HG03469 (cell line): ENCODE data around the gene RHOU.
"Not testable (repeated sequence)": the region's sequence is repeated elsewhere in the genome, so short reads cannot be mapped to it uniquely, and the experiment has no call there.

ENCODE experiments used
- ATAC-seq: cut with Tn5 transposase; IDR thresholded peaks from one replicate; pipeline ENCODE4 v1.9.1; 2021; ENCODE audit warnings: mild to moderate bottlenecking, moderate library complexity, moderate number of reproducible peaks; ENCODE audit not compliant: unreplicated experiment

RHOU gene

DNA sequence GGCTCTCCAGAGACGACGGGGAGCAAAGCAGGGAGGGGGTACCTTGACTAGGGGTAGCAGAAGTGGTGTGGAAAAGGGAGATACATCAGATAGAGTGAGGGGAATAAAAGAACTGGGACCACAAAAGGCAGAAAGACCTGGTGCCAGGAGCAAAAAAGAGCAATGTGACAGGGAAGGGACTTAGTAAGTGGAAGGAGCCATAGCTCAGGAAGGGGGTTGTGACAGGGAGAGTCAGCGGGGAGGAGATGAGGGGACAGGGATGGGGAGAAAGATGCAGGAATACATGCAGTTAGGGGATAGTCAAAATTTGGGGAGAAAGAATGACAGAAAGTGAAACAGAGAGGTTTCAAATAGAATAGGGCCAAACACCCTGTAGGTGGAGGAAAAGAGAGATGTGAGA is 20.5 kb downstream of the RHOU start:
- no peak for ATAC-seq

DNA sequence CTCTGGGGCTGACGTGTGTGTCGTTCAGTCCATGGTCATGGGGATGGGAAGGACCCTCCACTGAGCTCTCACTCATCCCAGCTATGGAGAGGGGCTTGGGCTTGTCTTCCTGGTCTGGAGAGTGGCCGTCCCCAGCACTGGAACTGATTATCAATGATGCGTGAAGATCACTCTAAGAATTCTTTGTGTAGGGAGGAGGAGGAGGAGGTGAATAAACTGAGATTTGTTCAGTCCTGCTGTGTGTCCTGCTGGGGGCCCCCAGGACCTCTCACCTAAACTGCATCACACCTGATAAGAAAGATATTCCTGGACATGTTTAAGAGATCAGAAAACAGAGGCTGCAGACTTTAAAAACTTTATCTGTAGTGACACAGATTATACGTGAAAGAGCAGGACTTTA is 21.2 kb downstream of the RHOU start:
- no peak for ATAC-seq

DNA sequence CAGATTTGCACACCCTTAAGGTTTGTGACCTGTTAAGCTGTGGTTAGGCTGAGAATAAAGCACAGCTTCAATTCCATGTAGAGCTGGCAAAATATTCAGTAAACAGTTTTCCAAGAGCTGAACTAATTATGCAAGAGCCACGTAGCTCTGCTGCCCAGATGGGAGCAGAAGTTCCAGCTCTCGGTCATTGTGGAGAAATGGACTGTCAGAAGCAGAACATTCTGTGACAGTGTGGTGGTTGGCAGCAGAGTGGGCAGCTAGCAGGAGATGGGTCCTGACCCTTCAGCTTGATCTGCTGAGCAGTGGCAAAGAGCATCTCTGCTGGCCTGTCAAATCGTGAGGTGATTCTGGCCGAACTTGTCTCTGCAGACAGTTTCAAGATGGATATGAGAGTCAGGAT is 23.2 kb downstream of the RHOU start:
- ATAC-seq: no peak

DNA sequence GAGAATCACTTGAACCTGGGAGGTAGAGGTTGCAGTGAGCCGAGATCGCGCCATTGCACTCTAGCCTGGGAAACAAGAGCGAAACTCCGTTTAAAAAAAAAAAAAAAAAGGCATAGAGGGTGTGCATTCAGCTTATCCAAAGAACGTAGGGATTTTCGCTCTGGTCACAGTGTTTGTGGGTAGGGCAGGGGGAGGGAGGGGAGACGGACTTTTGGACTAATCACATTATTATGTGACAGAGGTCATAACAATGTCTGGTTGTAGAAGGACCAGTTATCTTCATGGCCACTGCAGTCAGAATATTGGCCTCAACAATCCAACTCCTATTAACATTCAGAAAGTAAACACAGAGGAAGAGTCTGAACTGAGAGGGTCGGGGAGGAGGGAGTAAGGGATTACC is 25.7 kb downstream of the RHOU start:
- ATAC-seq: no peak

DNA sequence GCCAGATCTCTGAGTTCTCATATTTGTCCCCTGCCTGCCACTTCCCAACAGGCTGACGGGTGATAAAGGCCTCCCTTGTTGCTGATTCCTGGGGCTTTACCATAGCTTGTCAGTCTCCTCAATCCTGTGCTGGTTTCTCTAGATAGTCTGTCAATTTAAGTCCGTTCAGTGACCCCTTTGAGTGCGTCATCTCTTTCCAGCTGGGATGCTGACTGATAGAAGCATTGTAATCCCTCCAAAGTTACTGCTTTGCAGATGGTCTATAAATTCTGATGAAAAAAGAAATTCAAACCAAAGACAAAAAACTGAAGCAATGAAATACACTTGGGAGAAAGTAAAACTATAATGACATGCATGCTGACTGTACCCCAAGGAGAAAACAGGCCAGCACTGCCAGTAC is 28.3 kb downstream of the RHOU start:
- no peak for ATAC-seq

DNA sequence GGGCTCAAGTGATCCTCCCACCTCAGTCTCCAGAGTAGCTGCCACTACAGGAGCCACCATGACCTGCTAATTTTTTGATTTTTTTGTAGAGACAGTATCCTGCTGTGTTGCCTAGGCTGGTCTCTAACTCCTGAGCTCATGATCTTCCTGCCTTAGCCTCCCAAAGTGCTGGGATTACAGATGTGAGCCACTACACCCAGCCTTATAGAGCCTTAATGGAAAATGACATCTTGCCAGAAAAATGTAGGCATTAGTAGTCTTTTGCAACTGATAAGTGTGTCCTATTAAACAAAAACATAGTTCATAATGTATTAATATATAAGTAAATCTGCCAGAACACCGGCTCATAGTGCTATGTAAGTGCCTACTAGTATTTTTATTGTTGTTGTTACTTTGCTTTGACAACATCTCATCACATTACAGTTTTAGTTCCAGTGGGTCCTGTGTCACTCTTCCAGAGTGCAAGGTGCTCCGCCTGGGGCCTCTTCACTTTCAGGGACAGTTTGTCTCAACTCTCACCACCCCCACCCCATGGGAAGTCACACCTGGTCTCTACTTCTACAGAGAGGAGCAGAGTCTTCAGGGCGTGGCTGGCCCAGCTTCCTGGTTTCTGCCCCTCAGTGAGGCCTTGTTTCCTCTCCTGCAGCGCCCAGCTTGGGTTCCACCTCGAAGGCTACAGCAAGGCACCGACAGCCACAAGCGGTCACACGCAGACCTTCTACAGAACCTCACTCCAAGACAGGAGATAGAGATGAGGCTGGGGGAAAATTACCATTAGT is 30.1 kb downstream of the RHOU start:
- no peak for ATAC-seq

DNA sequence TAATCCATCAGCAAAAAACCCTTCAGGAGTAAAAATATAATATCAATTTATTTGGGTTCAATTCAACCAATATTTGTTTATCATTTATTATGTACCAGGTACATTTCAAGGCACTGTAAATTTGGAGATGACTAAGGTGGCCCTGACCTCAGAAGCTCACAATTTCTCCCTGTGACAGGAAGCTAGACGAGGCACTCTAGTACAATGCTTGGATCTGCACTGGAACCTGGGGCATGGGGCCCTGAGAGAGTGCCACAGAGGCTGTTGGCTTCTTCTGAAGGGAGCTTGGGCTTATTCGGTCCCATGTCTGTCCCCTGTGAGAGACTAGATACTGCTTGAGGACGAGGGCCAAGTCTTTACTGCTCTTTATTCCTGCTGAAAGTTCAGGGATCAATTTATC is 31.5 kb downstream of the RHOU start:
- no peak for ATAC-seq

DNA sequence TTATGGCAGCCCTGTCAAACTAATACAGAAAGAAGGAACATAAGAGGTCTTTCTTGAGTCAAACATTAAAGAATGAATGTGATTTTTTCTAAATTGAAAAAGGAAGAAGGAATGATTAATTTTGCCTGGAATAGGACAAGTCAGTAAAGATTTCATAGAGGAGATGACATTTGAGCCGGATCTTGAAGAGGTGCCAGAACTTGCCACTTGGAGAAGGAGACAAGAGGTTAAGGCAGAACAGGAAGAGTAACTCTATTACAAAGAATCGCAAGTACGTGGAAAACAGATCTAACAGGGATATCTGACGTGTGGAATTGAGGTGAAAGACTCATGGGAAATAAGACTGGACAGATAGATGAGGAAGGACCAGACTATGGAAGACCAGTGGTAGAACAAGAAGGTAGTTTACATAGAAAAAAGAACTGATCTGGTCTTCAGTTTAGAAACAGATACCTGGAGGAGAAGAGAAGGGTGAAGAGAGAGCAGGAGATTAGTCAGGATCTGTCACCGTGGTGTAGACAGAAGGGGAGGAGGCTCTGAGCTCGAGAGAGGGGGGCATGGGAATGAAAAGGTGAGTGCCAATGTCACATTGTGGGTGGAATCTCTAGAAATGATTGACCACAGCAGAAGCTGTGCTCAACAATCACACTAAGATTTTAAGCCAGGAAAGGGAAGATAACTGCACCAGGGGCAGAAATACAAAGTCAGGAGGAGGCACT is 32.5 kb downstream of the RHOU start:
- no peak for ATAC-seq

DNA sequence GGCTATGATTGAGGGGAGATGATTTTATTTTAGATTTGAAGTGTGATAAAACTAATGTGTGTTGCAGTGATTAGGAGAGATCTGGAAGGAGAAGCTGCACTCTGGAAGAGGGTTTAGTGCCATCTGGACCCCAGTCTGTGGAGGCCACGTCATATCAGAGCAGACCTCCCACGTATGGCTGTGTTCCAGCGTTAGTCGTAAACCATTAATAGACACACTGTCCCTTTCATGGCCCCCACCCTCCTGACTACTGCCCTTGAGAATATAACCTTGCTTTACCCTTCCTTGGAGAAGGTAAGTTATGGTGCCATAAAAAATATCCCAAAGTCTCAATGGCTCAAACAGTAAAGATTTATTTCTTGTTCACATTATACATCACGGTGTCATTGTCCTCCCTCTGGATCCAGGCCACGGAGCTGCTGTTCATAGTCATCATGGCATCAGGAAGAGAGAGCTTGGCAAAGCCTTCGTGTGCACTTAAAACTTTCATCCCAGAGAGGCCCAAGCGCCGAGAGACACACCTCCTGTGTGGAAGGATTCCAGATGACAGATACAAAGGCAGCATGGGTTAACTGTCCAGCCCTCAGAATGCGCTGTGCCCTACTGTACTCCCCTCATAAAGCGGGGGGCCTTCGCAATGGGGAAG is 33.2 kb downstream of the RHOU start:
- ATAC-seq: no peak

DNA sequence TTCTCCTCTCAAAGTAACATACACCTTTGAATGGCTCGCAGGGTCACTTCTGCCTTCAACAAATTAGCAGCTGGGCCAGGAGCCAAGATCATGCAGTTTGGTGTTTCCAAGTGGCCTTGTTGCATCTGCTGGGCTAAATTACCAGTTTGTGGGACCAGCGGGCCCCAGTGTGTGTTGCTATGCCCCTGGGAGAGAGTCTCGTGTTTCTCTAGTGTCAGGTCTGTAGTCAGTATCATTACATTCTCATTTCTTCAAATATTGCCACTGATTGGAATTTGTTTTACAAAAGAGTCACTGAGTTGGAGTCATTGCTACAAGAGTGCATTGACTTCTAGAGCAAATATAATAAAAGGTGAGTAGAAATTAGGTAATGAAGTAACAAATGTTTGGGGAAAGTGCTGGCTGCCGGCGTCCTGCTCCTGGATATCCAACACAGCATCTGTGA is 35.5 kb downstream of the RHOU start:
- no peak for ATAC-seq

DNA sequence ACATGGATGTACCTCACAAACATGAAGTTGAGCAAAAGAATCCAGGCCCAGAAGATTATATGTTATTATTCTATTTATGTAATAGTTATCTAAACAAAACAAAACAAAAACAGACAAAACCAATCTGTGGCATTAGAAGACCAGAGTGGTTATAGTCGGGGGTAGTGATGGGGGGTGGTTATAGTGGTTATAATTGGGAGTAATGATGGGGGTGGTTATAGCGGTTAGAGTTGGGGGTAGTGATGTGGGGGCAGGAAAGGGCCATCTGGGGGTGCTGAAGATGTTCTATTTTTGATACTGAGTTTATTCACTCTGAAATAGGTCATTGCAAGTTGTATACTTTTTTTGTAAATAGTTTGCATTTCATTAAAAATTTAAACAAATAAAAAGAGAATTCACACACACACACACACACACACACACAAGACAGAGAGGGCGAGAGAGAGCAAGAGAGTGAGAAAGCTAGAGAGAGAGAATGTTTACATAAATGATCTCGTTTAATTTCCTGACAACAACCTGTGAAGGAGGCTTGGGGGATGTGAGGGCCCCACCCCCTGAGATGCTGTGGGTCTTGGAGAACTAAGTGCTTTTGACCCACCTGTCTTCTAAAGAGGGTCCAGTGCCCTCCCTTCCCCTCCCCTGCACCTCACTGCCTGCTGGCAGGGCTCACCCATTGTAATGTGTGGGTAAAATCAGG is 37.4 kb downstream of the RHOU start:
- no peak for ATAC-seq

DNA sequence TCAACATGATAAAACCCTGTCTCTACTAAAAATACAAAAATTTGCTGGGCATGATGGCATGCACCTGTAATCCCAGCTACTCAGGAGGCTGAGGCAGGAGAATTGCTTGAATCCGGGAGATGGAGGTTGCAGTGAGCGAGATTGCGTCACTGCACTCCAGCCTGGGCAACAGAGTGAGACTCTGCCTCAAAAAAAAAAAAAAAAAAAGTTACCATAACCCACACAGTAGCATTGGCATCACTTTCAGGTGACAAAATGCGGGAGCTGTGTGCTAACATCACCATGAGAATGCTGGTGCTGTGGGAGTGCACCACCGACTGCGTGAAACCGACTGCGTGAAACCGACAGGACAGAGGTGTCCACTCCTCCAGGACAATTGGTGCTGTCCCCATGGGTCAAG is 40.7 kb downstream of the RHOU start:
- ATAC-seq: not testable (repeated sequence)

DNA sequence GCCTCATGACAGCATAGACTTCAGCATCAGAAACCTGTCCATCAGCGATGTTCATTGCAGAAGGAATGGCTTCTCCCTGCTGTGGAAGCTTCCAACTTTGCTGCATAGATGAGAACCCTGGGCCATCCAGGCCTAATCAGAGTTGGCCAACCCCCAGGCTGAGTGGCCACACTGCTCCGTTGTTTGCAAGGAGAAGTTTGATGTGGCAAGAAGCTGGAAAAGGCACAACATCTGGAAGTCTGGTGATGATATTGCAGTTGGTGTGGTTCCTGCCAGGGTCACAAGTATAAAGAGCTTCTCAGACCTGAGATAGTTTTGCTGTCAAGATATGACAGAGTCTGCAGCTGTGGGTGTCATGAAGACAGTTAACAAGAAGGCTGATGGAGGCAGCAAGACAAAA is 41.2 kb downstream of the RHOU start:
- ATAC-seq: no peak

DNA sequence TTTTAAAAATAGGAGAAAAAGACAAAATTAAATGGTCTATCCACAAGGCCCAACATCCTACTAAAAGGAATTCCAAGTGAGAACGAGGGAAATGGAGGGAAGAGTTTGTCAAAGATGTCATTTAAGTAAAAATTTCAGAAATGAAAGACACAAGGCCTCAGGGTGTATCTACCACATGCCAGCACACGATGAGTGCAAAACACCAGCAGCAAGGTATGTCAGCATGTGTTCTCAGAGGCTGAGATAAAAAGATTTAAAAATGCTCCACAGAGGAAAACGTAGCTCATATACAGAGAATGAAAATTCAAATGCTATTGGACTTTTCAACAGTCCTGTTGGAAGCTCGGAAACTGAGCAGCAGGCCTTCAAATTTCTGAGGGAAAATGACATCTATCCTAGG is 42.0 kb downstream of the RHOU start:
- ATAC-seq: no peak

DNA sequence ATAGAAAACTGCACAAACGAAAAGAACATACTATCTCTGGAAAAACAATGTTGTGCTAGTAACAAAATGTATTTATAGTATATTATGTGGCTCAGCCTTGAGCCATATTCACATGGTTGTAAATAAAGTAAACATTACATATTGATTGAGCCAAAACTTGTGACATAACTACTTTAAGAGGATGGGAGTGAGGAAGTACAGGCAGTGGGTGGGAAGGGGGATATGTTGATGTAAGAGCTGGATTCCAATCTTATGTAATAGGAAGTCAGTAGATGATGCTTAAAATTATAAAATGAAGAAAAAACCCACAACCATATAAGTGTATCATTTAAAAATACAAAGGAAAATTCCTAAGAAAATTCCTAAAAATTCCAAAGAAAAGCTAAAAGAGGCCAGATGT is 42.7 kb downstream of the RHOU start:
- no peak for ATAC-seq

DNA sequence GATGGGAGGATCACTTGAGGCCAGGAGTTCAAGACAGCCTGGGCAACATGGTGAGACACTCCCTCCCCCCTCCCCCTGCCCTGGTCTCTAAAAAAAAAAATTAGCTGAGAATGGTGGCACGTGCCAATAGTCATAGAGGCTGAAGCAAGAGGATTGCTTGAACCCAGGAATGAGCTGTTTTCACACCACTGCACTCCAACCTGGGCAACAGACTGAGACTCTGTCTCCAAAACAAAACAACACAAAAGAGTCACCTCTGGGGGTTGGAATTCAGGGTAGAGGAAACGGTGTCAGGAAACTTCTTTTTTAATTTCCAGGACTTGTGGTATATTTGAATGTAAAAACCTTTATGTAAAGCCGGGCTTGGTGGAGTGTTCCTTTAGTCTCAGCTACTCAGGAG is 43.2 kb downstream of the RHOU start:
- ATAC-seq: no peak

DNA sequence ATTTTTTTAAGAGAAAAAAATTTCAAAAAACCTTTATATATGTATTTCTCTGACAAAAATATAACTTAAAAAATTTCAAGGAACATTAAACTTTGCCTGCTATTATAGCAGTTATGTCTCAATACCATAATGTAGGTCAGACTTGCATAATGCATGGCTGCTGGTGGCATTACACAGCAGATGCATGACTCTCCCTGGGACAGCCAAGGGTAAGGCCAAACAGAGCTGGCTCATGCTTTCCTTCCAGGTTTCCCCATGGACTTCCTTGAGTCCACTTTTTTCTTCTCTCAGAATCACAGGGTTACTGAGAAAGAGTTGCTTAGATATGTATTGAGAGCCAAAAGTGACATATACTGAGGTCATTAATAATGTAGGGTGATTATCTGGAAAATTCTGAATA is 43.7 kb downstream of the RHOU start:
- ATAC-seq: no peak

DNA sequence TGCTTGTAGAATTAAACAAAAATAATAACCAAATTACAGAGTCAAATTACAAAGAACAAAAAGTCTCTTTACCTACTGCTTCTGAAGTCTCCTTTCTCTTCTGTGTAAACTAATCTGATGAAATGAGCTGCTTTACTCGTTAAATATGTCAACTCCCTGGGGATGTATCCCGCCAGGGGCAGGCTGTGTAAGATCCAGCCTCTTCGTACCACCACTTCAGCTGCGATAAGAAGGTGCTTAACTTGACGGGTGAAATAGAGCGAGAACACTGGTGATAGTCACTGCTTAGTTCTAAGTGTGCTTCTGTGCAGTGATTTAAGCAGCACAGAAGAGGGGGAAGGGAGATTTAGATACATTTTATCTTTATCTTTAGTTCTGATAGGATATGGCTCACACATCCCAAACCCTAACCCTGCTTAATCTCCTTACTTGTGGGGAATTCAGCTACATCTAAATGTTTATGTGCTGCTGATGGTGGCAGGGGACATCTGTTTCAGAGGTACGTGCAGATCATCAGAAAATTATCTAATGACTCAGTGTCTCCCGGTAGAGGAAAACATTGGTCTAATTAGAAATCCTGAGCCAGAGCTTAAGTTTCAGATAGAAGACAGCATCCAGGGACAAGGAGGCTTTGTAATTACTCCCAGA is 46.0 kb downstream of the RHOU start:
- ATAC-seq: no peak

DNA sequence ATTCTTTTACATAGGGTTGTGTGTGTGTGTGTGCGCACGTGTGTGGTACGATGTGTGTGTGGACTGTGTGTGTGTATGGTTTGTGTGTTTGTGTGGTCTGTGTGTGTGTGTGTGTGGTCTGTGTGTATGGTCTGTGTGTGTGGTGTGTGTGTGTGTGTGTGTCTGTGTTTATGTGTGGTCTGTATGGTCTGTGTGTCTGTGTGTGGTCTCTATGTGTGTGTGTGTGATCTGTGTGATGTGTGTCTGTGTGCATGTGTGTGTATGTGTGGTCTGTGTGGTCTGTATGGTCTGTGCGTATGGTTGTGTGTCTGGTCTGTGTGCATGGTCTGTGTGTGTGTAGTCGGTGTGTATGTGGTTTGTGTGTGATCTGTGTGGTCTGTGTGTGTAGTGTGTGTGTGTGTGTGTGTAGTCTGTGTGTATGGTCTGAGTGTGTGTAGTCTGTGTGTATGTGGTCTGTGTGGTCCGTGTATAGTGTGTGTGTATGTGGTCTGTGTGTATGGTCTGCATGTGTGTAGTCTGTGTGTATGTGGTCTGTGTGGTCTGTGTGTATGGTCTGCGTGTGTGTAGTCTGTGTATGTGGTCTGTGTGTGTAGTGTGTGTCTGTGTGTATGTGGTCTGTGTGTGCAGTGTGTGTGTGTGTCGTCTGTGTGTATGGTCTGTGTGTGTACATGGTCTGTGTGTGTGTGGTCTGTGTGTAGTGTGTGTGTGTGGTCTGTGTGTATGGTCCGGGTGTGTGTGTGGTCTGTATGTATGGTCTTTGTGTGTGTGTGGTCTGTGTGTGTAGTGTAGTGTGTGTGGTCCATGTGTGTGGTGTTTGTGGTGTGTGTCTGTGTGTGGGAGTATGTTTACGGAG is 46.8 kb downstream of the RHOU start:
- ATAC-seq: no peak
